ENCODE results near the gene RCN1.

Gene RCN1

GRCh38 chr11:32079553-32079952 lies 11.3 kb upstream of the RCN1 start:
- H3K4me3 ChIP-seq (ENCODE audit: low read depth, low read length) = no peak overlapping the region
- TF ChIP-seq, protein P1, sequence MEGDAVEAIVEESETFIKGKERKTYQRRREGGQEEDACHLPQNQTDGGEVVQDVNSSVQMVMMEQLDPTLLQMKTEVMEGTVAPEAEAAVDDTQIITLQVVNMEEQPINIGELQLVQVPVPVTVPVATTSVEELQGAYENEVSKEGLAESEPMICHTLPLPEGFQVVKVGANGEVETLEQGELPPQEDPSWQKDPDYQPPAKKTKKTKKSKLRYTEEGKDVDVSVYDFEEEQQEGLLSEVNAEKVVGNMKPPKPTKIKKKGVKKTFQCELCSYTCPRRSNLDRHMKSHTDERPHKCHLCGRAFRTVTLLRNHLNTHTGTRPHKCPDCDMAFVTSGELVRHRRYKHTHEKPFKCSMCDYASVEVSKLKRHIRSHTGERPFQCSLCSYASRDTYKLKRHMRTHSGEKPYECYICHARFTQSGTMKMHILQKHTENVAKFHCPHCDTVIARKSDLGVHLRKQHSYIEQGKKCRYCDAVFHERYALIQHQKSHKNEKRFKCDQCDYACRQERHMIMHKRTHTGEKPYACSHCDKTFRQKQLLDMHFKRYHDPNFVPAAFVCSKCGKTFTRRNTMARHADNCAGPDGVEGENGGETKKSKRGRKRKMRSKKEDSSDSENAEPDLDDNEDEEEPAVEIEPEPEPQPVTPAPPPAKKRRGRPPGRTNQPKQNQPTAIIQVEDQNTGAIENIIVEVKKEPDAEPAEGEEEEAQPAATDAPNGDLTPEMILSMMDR (IDR thresholded peaks at IDR 0.05; ENCODE audit: low read depth, low read length) = no peak

DNA sequence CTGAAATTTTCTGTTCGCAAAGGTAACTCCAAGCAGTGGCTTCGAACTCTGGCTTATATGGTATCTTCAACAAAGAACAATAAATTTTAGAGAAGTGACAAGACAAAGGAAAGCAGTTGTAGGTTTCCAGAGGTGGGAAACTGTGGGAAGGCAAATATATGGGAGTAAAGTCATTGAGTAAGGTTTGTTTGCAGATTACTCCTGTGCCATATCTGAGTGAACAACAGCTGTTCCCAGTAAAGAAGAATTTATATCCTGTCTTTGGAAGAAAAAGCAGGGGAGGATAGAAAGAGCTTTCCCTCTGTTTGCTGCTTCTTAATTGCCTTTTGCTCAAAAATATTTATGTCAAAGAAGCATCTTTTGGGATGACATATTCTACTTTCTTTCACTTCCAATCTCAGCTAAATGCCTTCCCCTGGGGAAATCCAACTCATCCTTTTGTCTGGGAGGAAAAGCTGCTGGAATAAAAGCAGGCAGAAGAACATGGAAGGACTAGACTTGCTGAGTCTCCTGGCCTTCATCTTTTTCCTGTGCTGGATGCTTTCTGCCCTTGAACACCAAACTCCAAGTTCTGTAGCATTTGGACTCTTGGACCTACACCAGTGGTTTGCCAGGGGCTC lies 10.4 kb upstream of the RCN1 start:
- TF ChIP-seq, protein P1 (IDR thresholded peaks at IDR 0.05; ENCODE audit: low read depth, low read length) = no peak
- H3K4me3 ChIP-seq (ENCODE audit: low read depth, low read length) = no peak overlapping the region

DNA sequence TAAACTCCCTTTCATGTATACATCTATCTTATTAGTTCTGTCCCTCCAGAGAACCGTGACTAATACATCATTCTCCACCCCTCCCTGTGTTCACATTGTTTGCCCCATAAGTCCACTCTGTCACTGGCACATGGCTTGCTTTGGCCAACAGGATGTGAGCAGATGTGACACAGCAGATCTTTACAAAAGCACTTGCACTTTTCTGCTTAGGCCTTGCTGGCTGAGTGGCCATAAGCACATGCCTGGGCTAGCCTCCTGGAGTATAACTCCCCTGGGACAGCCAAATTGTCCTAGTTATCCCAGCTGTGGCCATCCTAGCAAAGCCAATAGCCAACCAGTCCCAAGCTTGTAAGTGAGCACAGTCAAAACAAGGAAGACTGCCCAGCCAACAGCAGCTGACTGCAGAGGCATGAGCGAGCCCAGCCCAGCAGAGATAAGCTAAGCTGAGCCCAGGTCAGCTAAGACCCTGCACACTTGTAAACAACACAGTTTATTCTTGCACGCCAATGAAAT lies 9.7 kb upstream of the RCN1 start:
- no peak overlapping the region for H3K4me3 ChIP-seq (ENCODE audit: low read depth, low read length)
- TF ChIP-seq, protein P1 (IDR thresholded peaks at IDR 0.05; ENCODE audit: low read depth, low read length) = no peak

- TF ChIP-seq, protein P1 (IDR thresholded peaks at IDR 0.05; ENCODE audit: low read depth, low read length) = no peak
- H3K4me3 ChIP-seq (ENCODE audit: low read depth, low read length) = no peak overlapping the region
Observed at GRCh38 chr11:32081901-32082300, 9.0 kb upstream of the RCN1 start.

DNA sequence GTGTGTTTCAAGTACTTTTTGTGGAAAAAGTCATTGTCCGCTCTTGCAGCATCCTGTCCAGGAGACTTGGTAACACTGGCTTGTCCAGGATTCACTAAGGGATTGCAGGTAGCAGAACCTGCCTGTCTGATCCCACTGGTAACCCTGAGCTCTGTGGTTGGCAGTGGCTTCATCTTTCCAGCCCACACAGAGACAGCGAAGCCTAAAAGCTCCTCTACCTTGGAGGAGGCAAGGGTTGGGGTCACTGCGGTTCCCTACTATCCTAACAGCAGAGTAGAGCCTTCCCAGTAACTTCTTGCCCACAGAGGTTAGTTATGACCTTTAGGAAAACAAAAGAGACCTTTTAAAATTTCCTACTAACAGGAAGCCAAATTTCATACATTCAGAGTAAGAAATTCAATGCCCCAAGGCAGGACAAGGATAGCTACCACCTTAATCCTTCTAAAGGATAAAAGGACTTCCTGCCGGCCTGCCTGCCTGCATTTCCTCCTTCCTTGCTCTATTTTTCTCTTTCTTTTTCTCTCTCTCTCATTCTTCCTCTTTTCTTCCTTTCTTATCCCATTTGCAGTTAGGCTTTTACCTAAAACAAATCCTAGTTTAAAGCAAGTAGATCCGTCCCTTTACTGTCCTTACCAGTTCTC lies 8.4 kb upstream of the RCN1 start:
- TF ChIP-seq, protein P1 (IDR thresholded peaks at IDR 0.05; ENCODE audit: low read depth, low read length) = no peak

GRCh38 chr11:32087597-32087996 lies 3.3 kb upstream of the RCN1 start:
- H3K4me3 ChIP-seq (ENCODE audit: low read depth, low read length) = peak overlapping the region; percentile 39
- TF ChIP-seq, protein P1 (IDR thresholded peaks at IDR 0.05; ENCODE audit: low read depth, low read length) = no peak

More for the DNA sequence above, 8.4 kb upstream of the RCN1 start:
- no peak overlapping the region for H3K4me3 ChIP-seq (ENCODE audit: low read depth, low read length)
